Breast epithelium (tissue), 4 donors: Measurements from ENCODE around the gene HTR7. TPM values are rescaled to one million over a fixed set of nuclear protein-coding genes. Genes with fewer than 3 reads are reported as not detected.

Experiments used
- DNase-seq, 2 donors: peaks; one replicate each; pipeline ENCODE4 v3.0.0-alpha.2; 2019; ENCODE audit warnings: low spot score in 2 of 2
- H3K27ac ChIP-seq, 2 donors: fragments of 200-600 bp; sonication (generic) in 1 of 2; one replicate each; pipeline ENCODE4 v1.5.1; 2016 to 2019; ENCODE audit warnings: mild to moderate bottlenecking in 1 of 2
- H3K27me3 ChIP-seq, 2 donors: fragments of 200-600 bp; sonication (generic) in 1 of 2; one replicate each; pipeline versions ENCODE4 v1.5.1 to v1.6.0; 2017 to 2019; ENCODE audit warnings: control low read depth in 1 of 2, mild to moderate bottlenecking in 1 of 2
- H3K36me3 ChIP-seq: fragments of 200-600 bp; one replicate; pipeline ENCODE4 v1.5.1; 2019
- H3K4me1 ChIP-seq, 2 donors: fragments of 200-600 bp; sonication (generic); one replicate each; pipeline ENCODE4 v1.5.1; 2016 to 2019; ENCODE audit warnings: control low read depth in 1 of 2
- H3K4me3 ChIP-seq, 3 donors: fragments of 200-600 bp; sonication (generic); 1 replicate in 2 of 3; 2 replicates in 1 of 3; pipeline ENCODE4 v1.5.1; 2016 to 2019; ENCODE audit warnings: mild to moderate bottlenecking in 3 of 3, moderate library complexity in 2 of 3
- H3K9me3 ChIP-seq, 2 donors: fragments of 200-600 bp; sonication (generic) in 1 of 2; one replicate each; pipeline ENCODE4 v1.5.1; 2016 to 2019; ENCODE audit warnings: control low read depth in 1 of 2
- CTCF ChIP-seq, 3 donors: fragments of 450-650 bp; IDR thresholded peaks; one replicate each; pipeline ENCODE4 v1.5.1; 2016 to 2017; ENCODE audit warnings: antibody characterized with exemption in 3 of 3, mild to moderate bottlenecking in 3 of 3, moderate library complexity in 3 of 3
- POLR2A ChIP-seq: fragments of 450-650 bp; IDR thresholded peaks from one replicate; pipeline ENCODE4 v1.6.1; 2016; ENCODE audit warnings: antibody characterized with exemption, mild to moderate bottlenecking, moderate library complexity
- POLR2AphosphoS5 ChIP-seq, 3 donors: sonication (generic); formaldehyde crosslinking; IDR thresholded peaks; one replicate each; pipeline ENCODE4 v1.6.1; 2017; ENCODE audit warnings: antibody characterized with exemption in 3 of 3
- intact Hi-C: fragments of 100-400 bp; cut with DNase I; formaldehyde crosslinking; loops from one replicate; pipeline ENCODE4 v1.15.1; 2023; ENCODE audit warnings: low total_unique reads
- total RNA-seq, 3 donors: library from RNA; depleted of rRNA; stranded (reverse); fragments of >200 nt; gene quantifications; one replicate each; pipeline ENCODE4 v1.1.0, GENCODE V29; 2016

Gene HTR7
- total RNA-seq, 3 donors from 2014 or later, result 0.66 to 1.8 (median 1.8) TPM

GRCh38 chr10:90712529-90712928, 145.3 kb downstream of the HTR7 start:
- intact Hi-C loops, result loop anchor here (10.0 kb wide), 1 partner anchor 1242 kb away; no protein-coding TSS in a partner anchor
- no peak for DNase-seq
- Histone ChIP-seq H3K27ac (no peak overlapping the region), H3K4me3 (no peak overlapping the region), H3K4me1 (no peaks in the 10 kb centered on the region), H3K27me3 (no peaks in the 10 kb centered on the region), H3K36me3 (no peaks in the 10 kb centered on the region), H3K9me3 (no peaks in the 10 kb centered on the region)
- no peak for TF ChIP-seq POLR2AphosphoS5 (IDR thresholded peaks at IDR 0.05)
- TF ChIP-seq POLR2A, result no peak
- no peak for TF ChIP-seq CTCF (IDR thresholded peaks at IDR 0.05)

GRCh38 chr10:90709727-90710126, 148.1 kb downstream of the HTR7 start:
- Histone ChIP-seq H3K9me3 (no peaks in the 10 kb centered on the region), H3K27me3 (no peaks in the 10 kb centered on the region), H3K27ac (no peak overlapping the region), H3K36me3 (no peaks in the 10 kb centered on the region), H3K4me1 (no peaks in the 10 kb centered on the region), H3K4me3 (no peak overlapping the region)
- intact Hi-C loops, result loop anchor here (10.0 kb wide), 1 partner anchor 1245 kb away; no protein-coding TSS in a partner anchor
- no peak for TF ChIP-seq CTCF (IDR thresholded peaks at IDR 0.05)
- no peak for DNase-seq

- Histone ChIP-seq H3K4me1 (no peaks in the 10 kb centered on the region), H3K27me3 (no peaks in the 10 kb centered on the region), H3K4me3 (no peak overlapping the region), H3K36me3 (no peaks in the 10 kb centered on the region), H3K27ac (no peak overlapping the region), H3K9me3 (no peaks in the 10 kb centered on the region)
- DNase-seq, result no peak
- intact Hi-C loops, result no loop called here
- no peak for TF ChIP-seq POLR2A
- no peak for TF ChIP-seq CTCF (IDR thresholded peaks at IDR 0.05)
- no peak for TF ChIP-seq POLR2AphosphoS5 (IDR thresholded peaks at IDR 0.05)
These were observed 150.2 kb downstream of the HTR7 start for GRCh38 chr10:90707657-90708056.

DNA sequence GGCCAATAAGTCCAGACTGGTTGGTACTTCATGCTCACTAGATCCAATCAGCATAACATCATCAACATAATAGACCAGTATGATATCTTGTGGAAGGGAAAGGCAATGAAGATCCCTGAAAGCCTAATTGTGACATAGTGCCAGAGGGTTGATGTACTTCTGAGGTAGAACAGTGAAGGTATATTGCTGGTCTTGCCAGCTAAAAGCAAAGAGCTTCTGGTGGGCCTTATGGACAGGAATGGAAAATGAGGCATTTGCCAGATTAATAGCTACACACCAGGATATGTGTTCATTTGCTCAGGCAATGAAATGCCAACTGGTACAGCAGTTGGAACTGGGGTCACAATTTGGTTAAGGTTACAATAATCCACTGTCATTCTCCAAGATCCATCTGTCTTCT, 156.4 kb downstream of the HTR7 start:
- no peak for TF ChIP-seq POLR2A
- no peak for TF ChIP-seq CTCF (IDR thresholded peaks at IDR 0.05)
- no peak for TF ChIP-seq POLR2AphosphoS5 (IDR thresholded peaks at IDR 0.05)
- Histone ChIP-seq H3K9me3 (no peaks in the 10 kb centered on the region), H3K4me1 (no peaks in the 10 kb centered on the region), H3K4me3 (no peak overlapping the region), H3K27me3 (no peaks in the 10 kb centered on the region), H3K27ac (no peak overlapping the region), H3K36me3 (no peaks in the 10 kb centered on the region)
- intact Hi-C loops, result no loop called here
- DNase-seq, result no peak

GRCh38 chr10:90695915-90696676, 161.7 kb downstream of the HTR7 start:
- TF ChIP-seq POLR2A, result no peak
- TF ChIP-seq POLR2AphosphoS5 (IDR thresholded peaks at IDR 0.05), result no peak
- no peak for TF ChIP-seq CTCF (IDR thresholded peaks at IDR 0.05)
- DNase-seq, result no peak
- intact Hi-C loops, result no loop called here
- Histone ChIP-seq H3K36me3 (no peaks in the 10 kb centered on the region), H3K4me1 (no peaks in the 10 kb centered on the region), H3K4me3 (no peak overlapping the region), H3K9me3 (no peaks in the 10 kb centered on the region), H3K27ac (no peak overlapping the region), H3K27me3 (no peaks in the 10 kb centered on the region)

Other genes starting within 250 kb of the HTR7 start
- gene RPP30, start 13.9 kb upstream of the HTR7 start, total RNA-seq, result 10 to 100 TPM; 31.8 to 48.7 (median 40.3) TPM
- under 1 TPM in 2 of 3 donors, not detected in 1; 0.32 to 0.66 TPM for gene ANKRD1, start 63.0 kb upstream of the HTR7 start, total RNA-seq